ENCODE results near the gene LBHD1.
A peak's percentile ranks its signal among the peaks of the same experiment; 100 is the strongest.
"Not testable (repeated sequence)": the region's sequence is repeated elsewhere in the genome, so short reads cannot be mapped to it uniquely, and the experiment has no call there.

The LBHD1 gene

DNA sequence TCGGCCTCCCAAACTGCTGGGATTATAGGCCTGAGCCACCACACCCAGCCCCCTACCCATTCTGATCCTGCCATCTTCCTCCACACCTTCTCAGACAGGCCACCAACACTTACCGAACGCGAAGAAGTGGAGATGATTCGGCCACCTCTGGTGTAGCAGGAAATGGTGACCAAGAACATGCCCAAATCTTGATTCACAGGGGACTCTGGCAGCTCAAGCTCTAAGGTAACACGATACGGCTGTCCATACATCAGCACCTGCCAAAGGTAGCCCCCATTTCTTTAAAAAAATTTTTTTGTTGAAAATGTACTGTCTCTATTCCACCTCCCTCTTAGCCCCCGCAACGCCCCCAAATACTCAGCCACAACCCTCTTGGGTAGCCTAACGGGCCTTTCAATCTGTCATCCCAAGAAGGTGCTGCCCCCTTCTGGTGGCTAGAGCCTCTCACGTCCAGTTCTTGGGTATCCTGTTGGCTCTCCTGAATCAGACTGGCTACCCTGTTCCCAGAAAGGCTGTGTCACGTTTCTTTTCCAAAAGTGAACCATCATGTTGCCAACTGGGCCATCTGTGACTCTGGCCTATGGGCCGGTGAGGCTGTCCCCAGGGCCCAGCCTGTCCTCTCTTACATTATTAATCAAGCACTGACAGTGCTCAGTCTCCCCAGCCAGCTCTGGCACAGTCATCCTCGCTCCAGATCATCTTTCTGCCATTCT is 22.5 kb upstream of the LBHD1 start:
- peak; percentile 66 to 71 for DNase-seq (ENCODE audit: low read depth in 2 of 2)

GRCh38 chr11:62693624-62694023 is 21.6 kb upstream of the LBHD1 start:
- DNase-seq (ENCODE audit: low read depth in 2 of 2) = not testable (repeated sequence)

GRCh38 chr11:62689421-62690183 is 17.5 kb upstream of the LBHD1 start, which contains the start of gene LRRN4CL:
LRRN4CL (minus strand) TSS chr11:62689530; CDS start chr11:62688508, 1,022 bp downstream.
- no peak for DNase-seq (ENCODE audit: low read depth in 2 of 2)

- DNase-seq (ENCODE audit: low read depth in 2 of 2) = no peak
Measured at GRCh38 chr11:62688491-62688890, 16.4 kb upstream of the LBHD1 start.

DNA sequence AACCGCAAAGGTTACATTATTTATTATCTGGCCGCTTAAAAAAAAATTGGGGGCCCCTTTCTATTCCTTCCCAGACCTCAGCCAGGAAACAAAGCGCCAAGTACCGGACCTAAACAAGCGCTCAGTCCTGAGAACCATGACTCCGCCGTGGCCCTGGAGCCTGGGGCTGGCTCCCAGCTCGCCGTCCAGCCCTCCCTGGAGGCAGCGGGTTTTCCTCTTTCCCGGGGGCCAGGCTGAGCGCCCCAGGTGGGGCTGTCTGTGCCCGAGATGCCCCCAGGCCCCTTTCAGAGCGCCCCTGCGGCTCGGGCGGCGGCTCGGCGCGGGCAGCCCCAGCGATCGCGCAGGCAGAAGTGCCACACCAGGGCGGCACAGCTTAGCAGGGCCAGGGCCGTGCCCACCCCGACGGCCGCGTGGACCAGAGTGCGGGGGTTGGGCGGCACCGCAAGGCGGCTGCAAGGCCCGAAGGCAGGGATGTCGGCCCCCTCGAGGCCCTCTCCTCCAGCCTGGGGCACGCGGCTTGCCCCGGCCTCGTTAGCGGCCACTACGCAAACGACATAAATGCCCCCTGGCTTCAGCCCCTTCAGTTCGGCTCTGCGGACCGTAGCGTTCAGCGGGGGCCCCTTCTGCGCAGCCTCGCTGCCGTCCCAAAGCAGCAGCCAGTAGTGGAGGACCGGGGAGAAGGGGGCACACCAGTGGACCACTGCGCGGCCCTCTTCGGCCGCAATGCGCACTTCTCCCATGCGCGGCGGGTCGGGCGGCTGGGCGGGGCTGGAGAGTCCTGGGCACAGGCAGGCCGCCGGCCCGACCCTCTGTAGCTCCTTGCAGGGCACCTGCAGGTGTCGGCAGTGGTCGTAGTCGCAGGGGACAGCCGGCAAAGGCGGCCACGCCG is 15.7 kb upstream of the LBHD1 start:
- no peak for DNase-seq (ENCODE audit: low read depth in 2 of 2)

- DNase-seq (ENCODE audit: low read depth in 2 of 2) = no peak
Measured at GRCh38 chr11:62682518-62682917, 10.5 kb upstream of the LBHD1 start.

DNA sequence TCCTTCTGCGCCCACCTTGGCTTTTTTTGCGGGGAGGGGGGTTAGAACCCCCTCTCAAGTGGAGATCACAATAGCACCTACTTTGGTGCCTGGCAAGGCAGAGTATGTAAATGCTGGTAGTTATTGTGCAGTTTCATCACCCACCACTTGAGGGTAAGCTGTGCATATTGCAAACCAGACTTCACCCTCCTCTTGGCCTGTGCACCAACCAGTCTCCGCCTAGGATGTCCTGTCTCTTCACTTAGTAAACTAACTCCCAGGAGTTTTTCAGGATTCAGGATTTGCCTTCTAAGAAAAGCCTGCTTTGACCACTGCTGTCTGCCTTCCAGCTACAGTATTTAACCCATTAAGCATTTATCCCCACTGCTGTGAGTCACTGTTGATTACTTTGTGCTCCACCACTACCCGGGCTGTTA is 8.8 kb upstream of the LBHD1 start:
- DNase-seq (ENCODE audit: low read depth in 2 of 2) = no peak

DNA sequence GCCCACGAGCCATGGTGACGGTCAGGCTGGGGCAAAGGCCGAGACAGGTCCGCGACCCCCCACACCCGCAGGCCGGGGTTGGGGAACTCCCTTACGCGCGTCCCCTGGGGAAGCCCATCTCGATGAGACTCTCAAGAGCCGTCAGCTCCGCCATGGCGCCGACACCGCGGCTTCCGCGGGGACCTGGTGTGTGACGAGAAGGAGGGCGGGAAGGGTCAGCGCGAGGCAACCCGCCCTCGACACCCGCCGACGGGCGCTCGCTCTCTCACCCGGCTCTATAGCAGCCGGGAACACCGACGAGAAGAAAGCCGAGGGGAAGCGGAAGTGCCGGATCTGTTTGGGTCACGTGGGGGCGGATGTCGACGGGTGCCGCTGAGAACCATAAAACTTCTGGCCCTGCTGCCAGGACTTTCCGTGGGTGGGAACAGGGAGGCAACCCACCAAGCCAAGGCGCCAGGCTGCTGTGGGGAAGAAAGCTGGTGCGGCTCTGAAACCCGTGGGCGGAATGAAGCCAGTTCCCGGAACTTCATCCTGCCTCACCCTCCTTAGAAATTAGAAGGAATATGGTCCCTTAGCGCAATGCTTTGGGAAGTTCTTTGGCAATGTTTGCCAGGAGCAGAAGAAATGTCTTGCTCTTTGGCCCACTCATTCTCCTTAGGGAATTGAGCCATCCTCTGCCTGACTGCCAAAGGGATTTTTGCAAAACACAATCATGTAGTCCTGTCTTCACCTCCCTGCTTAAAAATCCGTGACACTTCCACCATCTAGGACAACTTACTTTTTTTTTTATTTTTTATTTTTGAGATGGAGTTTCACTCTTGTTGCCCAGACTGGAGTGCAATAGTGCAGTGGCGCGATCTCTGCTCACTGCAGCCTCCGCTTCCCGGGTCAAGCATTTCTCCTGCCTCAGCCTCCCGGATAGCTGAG is 7.0 kb upstream of the LBHD1 start, which contains the start of gene UBXN1:
TSS of gene UBXN1 (minus strand) at position 304 of the 927 bp plus-strand sequence. CDS start at position 154, 150 bp downstream.
- DNase-seq (ENCODE audit: low read depth in 2 of 2) = peak; percentile 80 to 82

DNA sequence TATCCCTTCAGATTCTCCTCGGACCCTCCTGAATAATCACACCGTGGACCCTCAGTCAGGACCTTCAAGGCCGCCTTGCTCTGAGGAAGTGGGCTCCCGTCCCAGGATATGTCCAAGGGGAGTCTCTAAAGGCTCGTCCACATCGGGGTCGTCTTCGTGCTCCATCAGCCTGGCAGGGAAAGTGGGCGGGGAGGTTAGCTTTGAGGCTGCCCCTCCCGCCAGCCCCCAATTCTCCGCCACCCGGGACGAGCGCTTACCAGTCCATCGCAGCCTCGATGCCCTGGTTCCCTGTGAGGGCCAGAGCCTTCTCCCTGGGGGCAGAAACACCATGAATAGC is 6.3 kb upstream of the LBHD1 start:
- DNase-seq (ENCODE audit: low read depth in 2 of 2) = no peak

GRCh38 chr11:62677714-62678113 is 5.6 kb upstream of the LBHD1 start:
- no peak for DNase-seq (ENCODE audit: low read depth in 2 of 2)

- DNase-seq (ENCODE audit: low read depth in 2 of 2) = no peak
Measured at GRCh38 chr11:62677156-62677555, 5.1 kb upstream of the LBHD1 start.

DNA sequence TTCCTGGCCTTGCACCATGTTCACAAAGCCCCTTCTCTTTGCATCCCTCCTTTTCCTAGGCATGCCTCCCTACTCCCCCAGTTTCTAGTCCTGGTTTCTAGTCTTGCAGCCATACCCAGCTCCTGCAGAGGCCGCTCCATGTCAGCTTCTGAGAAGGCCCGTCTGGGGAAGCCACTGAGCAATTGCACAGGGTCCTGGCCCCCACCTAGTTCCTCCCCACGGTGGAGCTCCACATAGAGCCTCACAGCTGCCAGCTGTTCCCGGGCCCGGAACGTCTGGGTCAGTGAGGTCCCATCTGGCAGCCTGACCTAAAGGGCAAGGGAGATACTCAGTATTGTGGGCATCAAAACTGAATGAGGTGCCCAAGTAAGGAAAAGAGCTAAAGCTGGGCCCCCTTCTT is 4.6 kb upstream of the LBHD1 start:
- no peak for DNase-seq (ENCODE audit: low read depth in 2 of 2)

DNA sequence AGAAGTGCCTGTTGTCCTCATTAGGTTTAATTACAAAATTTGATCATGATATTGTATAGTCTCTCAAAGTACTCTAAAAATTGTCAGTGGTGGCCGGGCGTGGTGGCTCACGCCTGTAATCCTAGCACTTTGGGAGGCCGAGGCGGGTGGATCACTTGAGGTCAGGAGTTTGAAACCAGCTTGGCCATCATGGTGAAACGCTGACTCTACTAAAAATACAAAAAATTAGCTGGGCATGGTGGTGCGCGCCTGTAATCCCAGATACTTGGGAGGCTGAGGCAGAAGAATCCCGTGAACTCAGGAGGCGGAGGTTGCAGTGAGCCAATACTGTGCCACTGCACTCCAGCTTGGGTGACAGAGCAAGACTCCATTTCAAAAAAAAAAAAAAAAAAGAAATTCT is 3.3 kb upstream of the LBHD1 start:
- DNase-seq (ENCODE audit: low read depth in 2 of 2) = not testable (repeated sequence)

DNA sequence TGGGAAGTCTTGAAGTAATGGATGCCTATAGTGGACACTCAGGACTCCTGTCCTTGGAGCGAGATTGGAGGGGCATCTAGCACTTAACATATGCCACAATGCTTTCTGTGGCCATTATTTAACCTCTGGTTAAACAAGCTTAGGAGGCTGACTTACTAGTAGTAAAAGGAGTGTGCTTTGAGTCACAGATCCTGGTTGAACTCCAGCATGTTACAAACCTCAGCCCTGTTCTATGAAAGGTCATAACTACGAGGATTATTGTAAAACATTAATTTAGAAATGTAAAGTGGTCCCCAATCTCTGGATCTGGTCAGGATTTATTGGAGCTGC is 1.1 kb upstream of the LBHD1 start:
- DNase-seq (ENCODE audit: low read depth in 2 of 2) = no peak

GRCh38 chr11:62671236-62671607 is 845 bp downstream of the LBHD1 start:
- peak in 1 of 2 donors; percentile 13 for DNase-seq (ENCODE audit: low read depth in 2 of 2)

- DNase-seq (ENCODE audit: low read depth in 2 of 2) = no peak
Measured at GRCh38 chr11:62669420-62670161, 2.5 kb downstream of the LBHD1 start.

- no peak for DNase-seq (ENCODE audit: low read depth in 2 of 2)
Measured at GRCh38 chr11:62667460-62667859, 4.6 kb downstream of the LBHD1 start.

DNA sequence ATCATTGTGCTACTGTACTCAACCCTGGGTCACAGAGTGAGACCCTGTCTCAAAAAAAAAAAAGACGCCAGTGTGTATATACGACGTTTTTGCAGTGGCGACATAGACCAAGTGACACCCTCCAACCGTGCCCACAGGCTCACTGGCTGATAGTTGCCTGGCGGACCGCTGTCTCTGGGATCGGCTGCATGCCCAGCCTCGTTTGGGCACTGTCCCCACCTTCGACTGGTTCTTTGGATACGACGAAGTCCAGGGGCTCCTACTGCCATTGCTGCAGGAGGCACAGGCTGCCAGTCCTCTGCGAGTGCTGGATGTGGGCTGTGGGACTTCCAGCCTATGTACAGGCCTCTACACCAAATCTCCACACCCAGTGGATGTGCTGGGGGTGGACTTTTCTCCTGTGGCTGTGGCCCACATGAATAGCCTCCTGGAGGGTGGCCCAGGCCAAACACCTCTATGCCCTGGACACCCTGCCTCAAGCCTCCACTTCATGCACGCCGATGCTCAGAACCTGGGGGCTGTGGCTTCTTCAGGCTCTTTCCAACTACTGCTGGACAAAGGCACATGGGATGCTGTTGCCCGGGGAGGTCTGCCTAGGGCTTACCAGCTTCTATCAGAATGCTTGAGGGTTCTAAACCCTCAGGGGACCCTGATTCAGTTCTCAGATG is 5.7 kb downstream of the LBHD1 start:
- DNase-seq (ENCODE audit: low read depth in 2 of 2) = no peak

DNA sequence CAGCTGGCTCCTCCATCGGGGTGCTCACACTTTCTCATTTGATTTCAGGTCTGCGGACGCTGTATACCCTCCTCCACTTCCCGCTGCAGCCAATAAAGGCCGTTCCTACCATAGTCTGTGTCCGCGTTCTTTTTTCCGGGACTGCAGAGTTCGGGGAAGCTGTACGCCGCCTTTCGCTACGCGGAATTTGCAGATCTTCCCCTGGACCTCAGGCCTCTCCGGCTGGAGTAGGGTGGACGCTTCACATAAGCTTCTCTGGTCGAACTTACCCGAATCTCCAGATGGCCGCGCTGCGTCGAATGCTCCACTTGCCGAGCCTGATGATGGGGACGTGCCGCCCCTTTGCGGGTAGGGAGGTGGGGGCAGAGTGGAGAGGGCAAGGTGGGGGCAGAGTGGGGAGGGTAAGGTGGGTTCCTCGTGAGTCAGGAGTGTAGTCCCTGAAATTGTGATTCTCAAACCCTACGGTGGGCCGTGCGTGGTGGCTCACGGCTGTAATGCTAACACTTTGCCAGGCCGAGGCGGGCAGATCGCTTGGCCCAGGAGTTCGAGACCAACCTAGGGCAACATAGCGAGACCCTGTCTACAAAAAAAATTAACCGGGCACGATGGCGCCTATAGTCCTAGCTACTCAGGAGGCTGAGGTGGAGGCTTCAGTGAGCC is 6.3 kb downstream of the LBHD1 start:
- peak; percentile 68 to 78 for DNase-seq (ENCODE audit: low read depth in 2 of 2)

All from stimulated activated CD8-positive, alpha-beta memory T cell treated with anti-CD3 and anti-CD28 coated beads, Interleukin-7, amount 100 ng/mL, for 4 hours (primary cell).